HepG2 (cell line): ENCODE results near the gene UHMK1. TPM values are rescaled to one million over a fixed set of nuclear protein-coding genes. Genes with fewer than 3 reads are reported as not detected.

Experiments used
- ATAC-seq: fragments of 200-7000 bp; cut with Tn5 transposase; 3 replicates; pipeline ENCODE4 v1.9.1; 2020; ENCODE audit warnings: mild to moderate bottlenecking, moderate library complexity
- BruUV-seq: library from RNA; stranded (reverse); fragments of 400-500 nt; replicated peaks from 2 replicates; lab custom pipeline; 2021; lab: Mats Ljungman, UMichigan
- CTCF ChIA-PET: fragments of 300-600 bp; formaldehyde crosslinking; extraction: SDS; loops from one replicate; lab custom pipeline; 2021; ENCODE audit warnings: low total read pairs, inconsistent platforms, low intra/inter-chr PET ratio; lab: Yijun Ruan, JAX
- POLR2A ChIA-PET: fragments of 350-600 bp; sonication (Branson Sonifier 250); formaldehyde crosslinking; loops from one replicate; lab custom pipeline; 2020; ENCODE audit warnings: antibody characterized with exemption, inconsistent platforms; lab: Yijun Ruan, JAX
- DNase-seq: peaks from one replicate; pipeline ENCODE4 v3.0.0-alpha.2; 2015; ENCODE audit warnings: low spot score
- FAIRE-seq: peaks from 3 replicates; lab custom pipeline; 2011; peaks lifted over from hg19 to GRCh38; lab: Jason Lieb, UNC
- H2AFZ ChIP-seq: one replicate; pipeline ENCODE4 v1.6.1; 2011; ENCODE audit warnings: low read length, inconsistent platforms
- H3K27ac ChIP-seq: fragments of 300-600 bp; 3 replicates; pipeline ENCODE4 v1.8.0; 2011; ENCODE audit warnings: mixed run types, mild to moderate bottlenecking, mixed read lengths, low read length, inconsistent platforms; ENCODE audit not compliant: insufficient read depth; ENCODE audit errors: extremely low read length
- H3K27me3 ChIP-seq, 2 experiments: fragments of 200-600 bp in 1 of 2; 2 replicates in 1 of 2; 3 replicates in 1 of 2; pipeline versions ENCODE4 v1.6.0 to v1.8.0; 2011; ENCODE audit warnings: low read length in 2 of 2, mild to moderate bottlenecking in 2 of 2, moderate library complexity in 2 of 2, inconsistent platforms in 1 of 2; ENCODE audit not compliant: insufficient read depth in 2 of 2, control insufficient read depth in 1 of 2
- H3K36me3 ChIP-seq, 2 experiments: fragments of 200-600 bp in 1 of 2; replicated peaks in 1 of 2; 2 replicates in 1 of 2; 3 replicates in 1 of 2; pipeline versions ENCODE4 v1.5.1 to v1.8.0; 2011; ENCODE audit warnings: low read length in 2 of 2, inconsistent platforms in 1 of 2; ENCODE audit not compliant: insufficient read depth in 2 of 2, control insufficient read depth in 1 of 2
- H3K4me1 ChIP-seq: 2 replicates; pipeline ENCODE4 v1.5.1; 2012; ENCODE audit warnings: low read length, inconsistent platforms; ENCODE audit not compliant: insufficient read depth
- H3K4me2 ChIP-seq: 2 replicates; pipeline ENCODE4 v1.6.0; 2011; ENCODE audit warnings: low read depth, low read length, inconsistent platforms
- H3K4me3 ChIP-seq, 3 experiments: fragments of 200-600 bp in 1 of 3; sonication (generic), shearing (Covaris generic) in 1 of 3; replicated peaks in 1 of 3; 2 replicates each; pipeline ENCODE4 v1.5.1; 2011 to 2016; ENCODE audit warnings: low read length in 3 of 3, inconsistent platforms in 2 of 3, low read depth in 2 of 3, mild to moderate bottlenecking in 2 of 3, control low read depth in 1 of 3, mixed read lengths in 1 of 3; ENCODE audit not compliant: insufficient read depth in 1 of 3
- H3K79me2 ChIP-seq: one replicate; pipeline ENCODE4 v1.6.1; 2011; ENCODE audit warnings: low read length, inconsistent platforms; ENCODE audit not compliant: insufficient read depth
- H3K9ac ChIP-seq: 2 replicates; pipeline ENCODE4 v1.6.0; 2011; ENCODE audit warnings: mild to moderate bottlenecking, low read depth, low read length, inconsistent platforms; ENCODE audit not compliant: insufficient read depth
- H3K9me3 ChIP-seq: 2 replicates; pipeline ENCODE4 v1.5.1; 2012; ENCODE audit warnings: mild to moderate bottlenecking, low read length
- H4K20me1 ChIP-seq: 2 replicates; pipeline ENCODE4 v1.6.0; 2011; ENCODE audit warnings: inconsistent platforms, mild to moderate bottlenecking, low read length, moderate library complexity; ENCODE audit not compliant: insufficient read depth
- ARID2 ChIP-seq: sonication (generic); formaldehyde crosslinking; IDR thresholded peaks from 2 replicates; pipeline ENCODE4 v1.8.1; 2022; ENCODE audit warnings: mild to moderate bottlenecking, missing genetic modification reagents, borderline replicate concordance
- GLI4 ChIP-seq: sonication (generic); formaldehyde crosslinking; IDR thresholded peaks from 2 replicates; pipeline ENCODE4 v1.5.1; 2020; ENCODE audit warnings: missing genetic modification reagents, mild to moderate bottlenecking, moderate library complexity, borderline replicate concordance
- HIC2 ChIP-seq: sonication (generic); formaldehyde crosslinking; IDR thresholded peaks from 2 replicates; pipeline ENCODE4 v1.9.0; 2022; ENCODE audit warnings: low read depth, missing genetic modification reagents
- HNRNPH1 ChIP-seq: fragments of 200-400 bp; formaldehyde crosslinking; optimal IDR thresholded peaks from 2 replicates; pipeline ENCODE3; 2017; ENCODE audit warnings: mild to moderate bottlenecking, low read depth, low read length
- HNRNPLL ChIP-seq: fragments of 200-400 bp; formaldehyde crosslinking; IDR thresholded peaks from 2 replicates; pipeline ENCODE4 v1.6.1; 2017; ENCODE audit warnings: mild to moderate bottlenecking, low read depth, low read length; ENCODE audit not compliant: poor library complexity, severe bottlenecking
- IKZF4 ChIP-seq: sonication (generic); formaldehyde crosslinking; IDR thresholded peaks from 2 replicates; pipeline ENCODE4 v1.5.1; 2020; ENCODE audit warnings: borderline replicate concordance, mild to moderate bottlenecking, low read depth, missing genetic modification reagents; ENCODE audit errors: not compliant biosample characterization
- NAIF1 ChIP-seq: sonication (generic); formaldehyde crosslinking; IDR thresholded peaks from 2 replicates; pipeline ENCODE4 v1.5.0; 2020; ENCODE audit warnings: mild to moderate bottlenecking, missing genetic modification reagents, borderline replicate concordance
- NFKBIZ ChIP-seq: IDR thresholded peaks from 2 replicates; pipeline ENCODE4 v1.6.1; 2018; ENCODE audit warnings: missing genetic modification reagents, missing compliant biosample characterization
- SMAD9 ChIP-seq: sonication (generic); formaldehyde crosslinking; IDR thresholded peaks from 2 replicates; pipeline ENCODE4 v1.5.1; 2020; ENCODE audit warnings: mild to moderate bottlenecking, missing genetic modification reagents
- TERF1 ChIP-seq: sonication (generic); formaldehyde crosslinking; IDR thresholded peaks from 2 replicates; pipeline ENCODE4 v1.8.0; 2022; ENCODE audit warnings: mild to moderate bottlenecking, missing genetic modification reagents, moderate library complexity
- THRA ChIP-seq: sonication (generic); formaldehyde crosslinking; IDR thresholded peaks from 2 replicates; pipeline ENCODE4 v1.4.0; 2020; ENCODE audit warnings: missing genetic modification reagents, borderline replicate concordance
- ZNF790 ChIP-seq: sonication (generic); formaldehyde crosslinking; IDR thresholded peaks from 2 replicates; pipeline ENCODE4 v1.8.0; 2022; ENCODE audit warnings: missing genetic modification reagents, mild to moderate bottlenecking, borderline replicate concordance
- ZSCAN12 ChIP-seq: sonication (generic); formaldehyde crosslinking; IDR thresholded peaks from 2 replicates; pipeline ENCODE4 v1.9.0; 2021; ENCODE audit warnings: mild to moderate bottlenecking, missing genetic modification reagents
- ZSCAN5A ChIP-seq: sonication (generic); formaldehyde crosslinking; IDR thresholded peaks from 2 replicates; pipeline ENCODE4 v1.8.0; 2022; ENCODE audit warnings: mild to moderate bottlenecking, missing genetic modification reagents, borderline replicate concordance
- WGBS: methylation state at CpG from one replicate; pipeline ENCODE4 v1.1.6; 2017; ENCODE audit warnings: low lambda C conversion rate; 5-methylcytosine and 5-hydroxymethylcytosine counted together
- in situ Hi-C: cut with HindIII; loops from 2 replicates; pipeline ENCODE4 v1.10.0; 2017; ENCODE audit warnings: low pct_unique_long_range_greater_than_20kb; ENCODE audit not compliant: extremely low pct_ligation_motif_present
- intact Hi-C: fragments of 100-400 bp; cut with micrococcal nuclease; formaldehyde crosslinking; loops from one replicate; pipeline ENCODE4 v1.10.0; 2022; ENCODE audit not compliant: unreplicated experiment
- polyA plus RNA-seq, 8 experiments: library from polyadenylated mRNA; depleted of rRNA in 3 of 8; stranded (reverse) in 7 of 8; unstranded in 1 of 8; fragments of >200 nt; fragmentation: Illumina TruSeq in 4 of 8; extraction: Trizol in 4 of 8; gene quantifications; 2 replicates each; pipeline versions ENCODE4 v1.2.1 to v1.2.3, GENCODE V29; 2011 to 2016; ENCODE audit warnings: low read depth in 4 of 8, missing spikeins in 1 of 8, mixed read lengths in 1 of 8; ENCODE audit not compliant: insufficient read depth in 1 of 8
- total RNA-seq, 5 experiments: library from RNA; depleted of rRNA; stranded (reverse); fragments of >200 nt; fragmentation: Illumina TruSeq; extraction: Trizol; gene quantifications; 2 replicates each; pipeline ENCODE4 v1.2.3, GENCODE V29; 2016; ENCODE audit warnings: low read depth in 1 of 5

The UHMK1 gene
- total and polyA plus RNA-seq, 2 of the 13 experiments (the other 11 are each of a cell fraction or from before 2014, with no cell fraction given) = 12.9 to 20.0 TPM

- intact Hi-C loops (no loop called here), in situ Hi-C loops (no loop called here)
- H2AFZ ChIP-seq = no peak overlapping the region
- H4K20me1 ChIP-seq = no peaks in the 10 kb centered on the region
- ATAC-seq = no peak
- H3K27me3 ChIP-seq = no peaks in the 10 kb centered on the region
- DNase-seq = no peak
- no peak for TF ChIP-seq ZNF790
- no peak for TF ChIP-seq THRA
- TF ChIP-seq SMAD9 = no peak
- TF ChIP-seq HIC2 = no peak
- TF ChIP-seq IKZF4 (CRISPR knock-in tag) = no peak
- TF ChIP-seq ZSCAN12 (CRISPR knock-in tag) = no peak
- TF ChIP-seq ARID2 (CRISPR knock-in tag) = no peak
- no peak for TF ChIP-seq HNRNPH1
- no peak for TF ChIP-seq GLI4 (CRISPR knock-in tag)
- TF ChIP-seq NAIF1 (CRISPR knock-in tag) = no peak
- TF ChIP-seq NFKBIZ = no peak
- TF ChIP-seq TERF1 = no peak
- no peak for TF ChIP-seq HNRNPLL
- TF ChIP-seq ZSCAN5A = no peak
- H3K4me3 ChIP-seq = no peak overlapping the region
- H3K9me3 ChIP-seq = no peaks in the 10 kb centered on the region
- ChIA-PET POLR2A (no interaction called here), CTCF (no interaction called here)
- H3K36me3 ChIP-seq = no peaks in the 10 kb centered on the region
- no TSS peak for BruUV-seq
- no peak overlapping the region for H3K4me2 ChIP-seq
- H3K79me2 ChIP-seq = no peaks in the 10 kb centered on the region
- no peak for FAIRE-seq
- H3K27ac ChIP-seq = no peak overlapping the region
- 78% methylated on average over 2 of the region's 2 CpGs for WGBS
- no peak overlapping the region for H3K9ac ChIP-seq
- peaks cover 7% of the 10 kb centered on the region; the same call in 1 of the 2 replicates for H3K4me1 ChIP-seq
Observed at GRCh38 chr1:162536511-162536910, 38.9 kb downstream of the UHMK1 start.
